HG03439 (cell line): ENCODE results near the gene DNAJB6.
A peak's percentile ranks its signal among the peaks of the same experiment; 100 is the strongest.

Source experiments
- ATAC-seq: cut with Tn5 transposase; IDR thresholded peaks from one replicate; pipeline ENCODE4 v1.9.1; 2021; ENCODE audit warnings: mild to moderate bottlenecking, moderate library complexity; ENCODE audit not compliant: unreplicated experiment

Gene DNAJB6

GRCh38 chr7:157407512-157408257, 70.9 kb downstream of the DNAJB6 start:
- ATAC-seq, result no peak

- ATAC-seq, result no peak
These were observed 71.7 kb downstream of the DNAJB6 start for GRCh38 chr7:157408258-157409101.

GRCh38 chr7:157409149-157409752, 72.4 kb downstream of the DNAJB6 start:
- ATAC-seq, result no peak

GRCh38 chr7:157409753-157410727, 73.2 kb downstream of the DNAJB6 start:
- no peak for ATAC-seq

- ATAC-seq, result no peak
These were observed 74.2 kb downstream of the DNAJB6 start for GRCh38 chr7:157410831-157411556.

GRCh38 chr7:157411580-157411979, 74.8 kb downstream of the DNAJB6 start:
- ATAC-seq, result no peak

GRCh38 chr7:157412021-157412443, 75.2 kb downstream of the DNAJB6 start:
- ATAC-seq, result peak; percentile 40

- ATAC-seq, result no peak
These were observed 75.8 kb downstream of the DNAJB6 start for GRCh38 chr7:157412491-157413180.

GRCh38 chr7:157413881-157414701, 77.3 kb downstream of the DNAJB6 start:
- no peak for ATAC-seq

- no peak for ATAC-seq
These were observed 77.9 kb downstream of the DNAJB6 start for GRCh38 chr7:157414702-157415096.

- ATAC-seq, result no peak
These were observed 78.7 kb downstream of the DNAJB6 start for GRCh38 chr7:157415486-157415885.

GRCh38 chr7:157416011-157416410, 79.2 kb downstream of the DNAJB6 start:
- ATAC-seq, result no peak

- no peak for ATAC-seq
These were observed 81.6 kb downstream of the DNAJB6 start for GRCh38 chr7:157418204-157419034.

GRCh38 chr7:157419035-157419293, 82.2 kb downstream of the DNAJB6 start:
- ATAC-seq, result no peak

- no peak for ATAC-seq
These were observed 85.5 kb downstream of the DNAJB6 start for GRCh38 chr7:157422279-157422678.

- no peak for ATAC-seq
These were observed 86.5 kb downstream of the DNAJB6 start for GRCh38 chr7:157423348-157423747.

GRCh38 chr7:157423886-157424565, 87.2 kb downstream of the DNAJB6 start:
- no peak for ATAC-seq
